ENCODE measurements around the gene FUCA1. TPM values are rescaled to one million over a fixed set of nuclear protein-coding genes. Genes with fewer than 3 reads are reported as not detected.
A peak's percentile ranks its signal among the peaks of the same experiment; 100 is the strongest.

The FUCA1 gene
- total and polyA plus RNA-seq, 10 of the 15 experiments (the other 5 are each of a cell fraction or from before 2014, with no cell fraction given), result 33.3 to 117 (median 52.6) TPM

DNA sequence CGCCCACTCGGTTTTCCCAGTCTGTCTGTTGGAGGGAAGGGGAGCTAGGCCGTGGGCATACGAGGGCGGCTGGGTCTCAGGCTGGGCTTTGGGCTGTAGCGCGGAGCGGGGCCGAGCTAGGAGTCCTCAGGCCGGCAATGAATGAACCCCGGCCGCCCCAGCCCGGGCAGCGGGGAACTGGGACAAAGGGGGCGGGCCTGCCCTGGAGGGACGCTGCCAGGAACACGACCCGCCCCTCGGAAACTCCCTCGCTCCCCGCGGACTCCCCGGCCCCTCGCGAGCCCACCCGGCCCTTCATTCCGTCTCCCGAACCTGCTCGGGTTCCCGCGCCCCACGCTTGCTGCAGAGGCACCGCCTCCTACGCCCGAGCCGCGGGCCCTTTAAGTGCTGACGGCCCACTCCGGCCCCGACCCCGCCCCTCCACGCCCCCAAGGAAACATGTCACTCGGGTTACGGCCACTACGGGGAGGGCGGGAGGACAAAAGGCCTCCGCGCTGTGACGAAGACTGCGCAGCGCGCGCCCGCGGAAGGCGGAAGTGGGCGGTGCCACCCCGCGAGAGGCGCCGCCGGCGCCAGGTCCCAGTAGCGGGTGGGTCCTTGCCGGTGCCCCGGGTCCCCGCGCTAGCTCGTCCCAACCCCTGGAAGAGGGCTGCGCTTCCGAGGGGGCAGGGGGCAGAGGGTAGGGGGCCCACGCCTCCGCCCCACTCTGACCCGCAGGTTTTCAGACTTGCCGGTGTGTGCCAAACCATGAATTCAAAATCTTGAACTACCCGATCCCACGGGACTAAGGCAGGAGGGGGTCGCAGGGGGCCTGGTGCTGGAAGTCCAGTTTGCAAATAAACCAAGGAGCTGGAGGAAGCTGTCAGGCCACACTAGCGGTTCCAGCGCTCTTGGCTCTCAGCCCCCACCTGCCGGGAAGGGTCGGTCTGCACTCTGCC lies 67.4 kb downstream of the FUCA1 start, which contains the start of gene GALE (continued):
- TF ChIP-seq REST (IDR thresholded peaks at IDR 0.05; ENCODE audit: low read depth, low read length) (no peak), ZSCAN29 (IDR thresholded peaks at IDR 0.05) (no peak), MXI1 (IDR thresholded peaks at IDR 0.05; ENCODE audit: low read depth, low read length) (peak; percentile 66), NFYB (IDR thresholded peaks at IDR 0.05; ENCODE audit: insufficient read depth, low read depth, low read length) (no peak), BACH1 (IDR thresholded peaks at IDR 0.05; ENCODE audit: borderline replicate concordance) (no peak), HCFC1 (IDR thresholded peaks at IDR 0.05; ENCODE audit: low read length) (peak; percentile 73), BHLHE40 (IDR thresholded peaks at IDR 0.05; ENCODE audit: borderline replicate concordance in 1 of 2, low read depth in 2 of 2, low read length in 1 of 2) (peak; percentile 42 to 58; a peak in 2 of 4 replicates), IKZF1 (conservative IDR thresholded peaks at IDR 0.05) (peak; percentile 65; the same call in 1 of the 2 replicates), ZNF24 (IDR thresholded peaks at IDR 0.05) (no peak), PAX8 (IDR thresholded peaks at IDR 0.05) (no peak), GABPA (IDR thresholded peaks at IDR 0.05; ENCODE audit: low read depth) (0 out of 2 replicates have a peak, but pooled peaks have one; percentile 38), MYB (IDR thresholded peaks at IDR 0.05; ENCODE audit: borderline replicate concordance, low read depth, low read length) (no peak), TCF3 (IDR thresholded peaks at IDR 0.05; ENCODE audit: borderline replicate concordance, insufficient read depth, low read depth, low read length) (0 out of 2 replicates have a peak, but pooled peaks have one; percentile 52), SPI1 (IDR thresholded peaks at IDR 0.05; ENCODE audit: borderline replicate concordance, insufficient read depth, low read depth, low read length) (peak; percentile 72; the same call in 1 of the 2 replicates), YY1 (IDR thresholded peaks at IDR 0.05; ENCODE audit: low read depth, low read length) (peak; percentile 62), PBX3 (IDR thresholded peaks at IDR 0.05; ENCODE audit: insufficient replicate concordance, low read depth, low read length) (peak; percentile 58), PAX5 (IDR thresholded peaks at IDR 0.05; ENCODE audit: borderline replicate concordance, low read depth, low read length) (0 out of 2 replicates have a peak, but pooled peaks have one; percentile 17), ESRRA (IDR thresholded peaks at IDR 0.05; ENCODE audit: low read length) (peak; percentile 50; the same call in 1 of the 2 replicates)
- TF ChIP-seq, protein P1, sequence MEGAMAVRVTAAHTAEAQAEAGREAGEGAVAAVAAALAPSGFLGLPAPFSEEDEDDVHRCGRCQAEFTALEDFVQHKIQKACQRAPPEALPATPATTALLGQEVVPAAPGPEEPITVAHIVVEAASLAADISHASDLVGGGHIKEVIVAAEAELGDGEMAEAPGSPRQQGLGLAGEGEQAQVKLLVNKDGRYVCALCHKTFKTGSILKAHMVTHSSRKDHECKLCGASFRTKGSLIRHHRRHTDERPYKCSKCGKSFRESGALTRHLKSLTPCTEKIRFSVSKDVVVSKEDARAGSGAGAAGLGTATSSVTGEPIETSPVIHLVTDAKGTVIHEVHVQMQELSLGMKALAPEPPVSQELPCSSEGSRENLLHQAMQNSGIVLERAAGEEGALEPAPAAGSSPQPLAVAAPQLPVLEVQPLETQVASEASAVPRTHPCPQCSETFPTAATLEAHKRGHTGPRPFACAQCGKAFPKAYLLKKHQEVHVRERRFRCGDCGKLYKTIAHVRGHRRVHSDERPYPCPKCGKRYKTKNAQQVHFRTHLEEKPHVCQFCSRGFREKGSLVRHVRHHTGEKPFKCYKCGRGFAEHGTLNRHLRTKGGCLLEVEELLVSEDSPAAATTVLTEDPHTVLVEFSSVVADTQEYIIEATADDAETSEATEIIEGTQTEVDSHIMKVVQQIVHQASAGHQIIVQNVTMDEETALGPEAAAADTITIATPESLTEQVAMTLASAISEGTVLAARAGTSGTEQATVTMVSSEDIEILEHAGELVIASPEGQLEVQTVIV (IDR thresholded peaks at IDR 0.05; ENCODE audit: borderline replicate concordance, partially characterized antibody), result peak; percentile 78
